Esophagus squamous epithelium (tissue), 4 donors: ENCODE measurements around the gene FES.

ENCODE experiments used
- CTCF ChIP-seq, 6 experiments: fragments of 450-650 bp in 4 of 6; fragments of 200-600 bp in 2 of 6; sonication (generic) in 2 of 6; IDR thresholded peaks; one replicate each; pipeline ENCODE4 v1.5.1; 2016 to 2019; ENCODE audit warnings: antibody characterized with exemption in 6 of 6, mild to moderate bottlenecking in 4 of 6, moderate library complexity in 4 of 6
- POLR2A ChIP-seq, 4 donors: fragments of 450-650 bp; IDR thresholded peaks; one replicate each; pipeline ENCODE4 v1.6.1; 2017; ENCODE audit warnings: antibody characterized with exemption in 4 of 4, mild to moderate bottlenecking in 4 of 4, moderate library complexity in 3 of 4

- TF ChIP-seq CTCF (IDR thresholded peaks at IDR 0.05) (no peak), POLR2A (IDR thresholded peaks at IDR 0.05) (no peak)
Measured at GRCh38 chr15:90880381-90881145, 3.7 kb upstream of the FES start.
